Heart left ventricle (tissue), 16 donors: ENCODE data around the gene ZFAND2B. TPM values are rescaled to one million over a fixed set of nuclear protein-coding genes. Genes with fewer than 3 reads are reported as not detected.
A peak's percentile ranks its signal among the peaks of the same experiment; 100 is the strongest.

Source experiments
- ATAC-seq, 4 donors: fragments of 200-7000 bp; cut with Tn5 transposase; one replicate each; pipeline ENCODE4 v1.9.1; 2020 to 2022; ENCODE audit warnings: moderate library complexity in 4 of 4, mild to moderate bottlenecking in 3 of 4, moderate number of reproducible peaks in 1 of 4
- DNase-seq, 5 donors: peaks; one replicate each; pipeline ENCODE4 v3.0.0-alpha.2; 2020
- H3K27ac ChIP-seq, 12 donors: fragments of 200-600 bp; sonication (generic) in 4 of 12; one replicate each; pipeline versions ENCODE4 v1.5.0 to v1.8.0; 2016 to 2022; ENCODE audit warnings: mild to moderate bottlenecking in 2 of 12
- H3K27me3 ChIP-seq, 9 donors: fragments of 200-600 bp; sonication (generic) in 2 of 9; one replicate each; pipeline versions ENCODE4 v1.5.1 to v1.8.0; 2016 to 2022; ENCODE audit warnings: mild to moderate bottlenecking in 3 of 9
- H3K36me3 ChIP-seq, 9 donors: fragments of 200-600 bp; sonication (generic) in 2 of 9; one replicate each; pipeline versions ENCODE4 v1.5.0 to v1.8.0; 2018 to 2022; ENCODE audit warnings: mild to moderate bottlenecking in 2 of 9
- H3K4me1 ChIP-seq, 12 donors: fragments of 200-600 bp; sonication (generic) in 4 of 12; one replicate each; pipeline versions ENCODE4 v1.5.0 to v1.8.0; 2016 to 2022; ENCODE audit warnings: mild to moderate bottlenecking in 3 of 12
- H3K4me3 ChIP-seq, 12 donors: fragments of 200-600 bp; sonication (generic) in 4 of 12; one replicate each; pipeline versions ENCODE4 v1.5.0 to v1.8.0; 2017 to 2022; ENCODE audit warnings: mild to moderate bottlenecking in 9 of 12, moderate library complexity in 4 of 12
- H3K9me3 ChIP-seq, 12 donors: fragments of 200-600 bp; sonication (generic) in 4 of 12; one replicate each; pipeline versions ENCODE4 v1.5.0 to v1.8.0; 2016 to 2022; ENCODE audit warnings: mild to moderate bottlenecking in 1 of 12
- CTCF ChIP-seq, 12 donors: fragments of 200-600 bp; sonication (generic) in 4 of 12; IDR thresholded peaks; one replicate each; pipeline versions ENCODE4 v1.5.0 to v1.8.0; 2018 to 2022; ENCODE audit warnings: antibody characterized with exemption in 12 of 12, mild to moderate bottlenecking in 5 of 12
- POLR2A ChIP-seq, 2 donors: fragments of 450-650 bp; IDR thresholded peaks; one replicate each; pipeline ENCODE4 v1.6.1; 2017; ENCODE audit warnings: antibody characterized with exemption in 2 of 2, mild to moderate bottlenecking in 2 of 2, moderate library complexity in 2 of 2
- WGBS, 4 donors: extraction: QIAGEN DNeasy Blood & Tissue Kit in 2 of 4; methylation state at CpG; one replicate each; pipeline versions ENCODE4 v1.1.5 to v1.1.7; 2013 to 2018; 5-methylcytosine and 5-hydroxymethylcytosine counted together
- intact Hi-C, 10 donors: fragments of 100-400 bp; cut with DNase I; formaldehyde crosslinking; loops; one replicate each; pipeline versions ENCODE4 v1.11.1 to v1.14.2; 2022
- polyA plus RNA-seq, 2 donors: library from polyadenylated mRNA; stranded (reverse); fragments of 200-250 nt; gene quantifications; one replicate each; pipeline ENCODE4 v1.2.3, GENCODE V29; 2013
- total RNA-seq, 9 donors: library from RNA; depleted of rRNA in 2 of 9; stranded (reverse); fragments of >200 nt in 2 of 9; fragmentation: NEBNext Ultra II Directional in 3 of 9; extraction: Animal tissue kit (Norgen Biotek cat#: 25700) in 3 of 9; gene quantifications; one replicate each; pipeline versions ENCODE4 v1.1.0 to v1.2.4, GENCODE V29; 2016 to 2023
- donor health status: ischemic (EF 13 %, LVEDD 7.1; RV severe dilation, severe dysfunction).
- donor health status: healthy with polysubstance abuse.
- donor health status: DM: no; HTN: yes; CAD: no.
- donor health status: DM: no; HTN: no; CAD: no.
- donor health status: ischemic (EF 25% LVEDD 6.9; RV normal size, moderate dysfunction).
- donor health status: ischemic (EF 25% LVEDD 5.7; RV mildly dilated, moderate dysfunction).
- donor health status: healthy.
- donor health status: DM: yes; HTN: yes; CAD: no.
- donor health status: ischemic (EF 35%, LVEDD 5.7; RV mildly dilated, moderate dysfunction).
- donor health status: nonischemic (EF 11% LVEDD 7.7; RV severe dilation, severe dysfunction).
- donor health status: DM: yes; HTN: yes; CAD: no.
- donor health status: PGD.
- donor health status: ischemic (EF 29% LVEDD 5.4; RV normal size, mild dysfunction).
- donor health status: nonischemic (EF 23%, LVEDD 6.1; RV moderate dilation, normal function).

ZFAND2B gene
- total and polyA plus RNA-seq, 11 donors: 13.9 to 35.7 (median 23.5) TPM

GRCh38 chr2:219251656-219252055 is 45.1 kb downstream of the ZFAND2B start:
- ATAC-seq (no peak), DNase-seq (no peak)
- 60 to 69% (median 68%) methylated on average over 6 of the region's 6 CpGs for WGBS, 4 donors
- intact Hi-C loops: loop anchor here in 1 of 10 donors (2.0 kb wide), 1 partner anchor 27 kb away; the partner anchor contains the start of gene DNAJB2
- Histone ChIP-seq H3K9me3 (no peaks in the 10 kb centered on the region), H3K4me1 (peaks cover 6 to 80% (median 47%) of the 10 kb centered on the region in 12 donors), H3K27me3 (peaks cover 0 to 10% (median 0%) of the 10 kb centered on the region in 9 donors), H3K36me3 (peaks cover 0 to 41% (median 29%) of the 10 kb centered on the region in 9 donors), H3K4me3 (peak overlapping the region in 4 of 12 donors; percentile 70 to 92 (median 79)), H3K27ac (peak overlapping the region in 10 of 12 donors; percentile 82 to 91 (median 87))
- TF ChIP-seq POLR2A (IDR thresholded peaks at IDR 0.05) (no peak), CTCF (IDR thresholded peaks at IDR 0.05) (no peak)

- intact Hi-C loops: loop anchor here in 1 of 10 donors (2.0 kb wide), 1 partner anchor 27 kb away; the partner anchor contains the start of gene DNAJB2
- TF ChIP-seq CTCF (IDR thresholded peaks at IDR 0.05): no peak
- no peak for ATAC-seq
- H3K4me3 ChIP-seq: peak overlapping the region in 9 of 12 donors; percentile 60 to 92 (median 78)
- peaks cover 0 to 41% (median 25%) of the 10 kb centered on the region in 9 donors for H3K36me3 ChIP-seq
- 56 to 60% (median 57%) methylated on average over 5 of the region's 5 CpGs for WGBS, 4 donors
- no peaks in the 10 kb centered on the region for H3K9me3 ChIP-seq
- peaks cover 0 to 10% (median 0%) of the 10 kb centered on the region in 9 donors for H3K27me3 ChIP-seq
- peak overlapping the region in 10 of 12 donors; percentile 82 to 91 (median 87) for H3K27ac ChIP-seq
- DNase-seq: peak in 1 of 5 donors; percentile 33
- peaks cover 6 to 76% (median 45%) of the 10 kb centered on the region in 12 donors for H3K4me1 ChIP-seq
Observed at GRCh38 chr2:219252084-219252483, 45.5 kb downstream of the ZFAND2B start.

- WGBS, 4 donors: 11 to 18% (median 14%) methylated on average over 9 of the region's 9 CpGs
- no peak for DNase-seq
- Histone ChIP-seq H3K4me3 (peak overlapping the region; percentile 54 to 92 (median 74)), H3K27me3 (peaks cover 0 to 13% (median 0%) of the 10 kb centered on the region in 9 donors), H3K27ac (peak overlapping the region; percentile 7 to 91 (median 87)), H3K9me3 (no peaks in the 10 kb centered on the region), H3K4me1 (peaks cover 6 to 71% (median 44%) of the 10 kb centered on the region in 12 donors), H3K36me3 (peaks cover 0 to 37% (median 20%) of the 10 kb centered on the region in 9 donors)
- no peak for ATAC-seq
- TF ChIP-seq POLR2A (IDR thresholded peaks at IDR 0.05) (no peak), CTCF (IDR thresholded peaks at IDR 0.05) (no peak)
- intact Hi-C loops: loop anchor here in 1 of 10 donors (2.0 kb wide), 1 partner anchor 26 kb away; the partner anchor contains the start of gene DNAJB2
Observed at GRCh38 chr2:219252570-219252899, 46.0 kb downstream of the ZFAND2B start.

GRCh38 chr2:219252900-219253752 is 46.5 kb downstream of the ZFAND2B start, which contains the start of gene TUBA4B:
TUBA4B (plus strand) TSS chr2:219253243; CDS start chr2:219253408, 165 bp downstream.
- TF ChIP-seq CTCF (IDR thresholded peaks at IDR 0.05) (no peak), POLR2A (IDR thresholded peaks at IDR 0.05) (no peak)
- ATAC-seq: peak; percentile 4 to 59 (median 31)
- DNase-seq: peak; percentile 43 to 75 (median 48)
- peaks cover 0 to 19% (median 0%) of the 10 kb centered on the region in 9 donors for H3K27me3 ChIP-seq
- H3K4me1 ChIP-seq: peaks cover 6 to 65% (median 44%) of the 10 kb centered on the region in 12 donors
- peak within 1 kb of the TSS; percentile 7 to 91 (median 87) for H3K27ac ChIP-seq
- 2% methylated on average over 40 to 49 of the region's 49 CpGs for WGBS, 4 donors
- H3K36me3 ChIP-seq: peaks cover 0 to 31% (median 16%) of the 10 kb centered on the region in 9 donors
- intact Hi-C loops: loop anchor here in 1 of 10 donors (2.0 kb wide), 1 partner anchor 26 kb away; the partner anchor contains the start of gene DNAJB2
- H3K9me3 ChIP-seq: no peaks in the 10 kb centered on the region
- H3K4me3 ChIP-seq: peak within 1 kb of the TSS; percentile 54 to 92 (median 74)
